DND-41 (cell line): Measurements from ENCODE around the gene PRDM13.
"Not testable (repeated sequence)": the region's sequence is repeated elsewhere in the genome, so short reads cannot be mapped to it uniquely, and the experiment has no call there.

Experiments
- ATAC-seq: fragments of 200-7000 bp; cut with Tn5 transposase; 3 replicates; pipeline ENCODE4 v1.9.1; 2021; ENCODE audit warnings: low read depth; ENCODE audit not compliant: insufficient read depth
- DNase-seq: peaks from one replicate; pipeline ENCODE4 v3.0.0-alpha.2; 2020
- H2AFZ ChIP-seq: 2 replicates; pipeline ENCODE4 v1.6.0; 2012; ENCODE audit warnings: low read depth, low read length
- H3K27ac ChIP-seq: 2 replicates; pipeline ENCODE4 v1.5.1; 2012; ENCODE audit warnings: low read length, inconsistent platforms
- H3K27me3 ChIP-seq: fragments of 200-600 bp; sonication (generic); 2 replicates; pipeline ENCODE4 v1.6.0; 2012; ENCODE audit warnings: low read length, mild to moderate bottlenecking, inconsistent platforms; ENCODE audit not compliant: insufficient read depth, poor library complexity
- H3K36me3 ChIP-seq: 2 replicates; pipeline ENCODE4 v1.5.1; 2012; ENCODE audit warnings: low read length, inconsistent platforms; ENCODE audit not compliant: insufficient read depth
- H3K4me1 ChIP-seq: 2 replicates; pipeline ENCODE4 v1.5.1; 2012; ENCODE audit warnings: mild to moderate bottlenecking, low read length; ENCODE audit not compliant: insufficient read depth
- H3K4me2 ChIP-seq: 2 replicates; pipeline ENCODE4 v1.6.0; 2012; ENCODE audit warnings: mild to moderate bottlenecking, moderate library complexity, low read length, inconsistent platforms; ENCODE audit not compliant: insufficient read depth
- H3K4me3 ChIP-seq, 2 experiments: fragments of 200-600 bp in 1 of 2; shearing (Covaris generic) in 1 of 2; 2 replicates each; pipeline ENCODE4 v1.5.1; 2012 to 2016; ENCODE audit warnings: inconsistent platforms in 2 of 2, low read length in 2 of 2, mild to moderate bottlenecking in 2 of 2, low read depth in 1 of 2, moderate library complexity in 1 of 2
- H3K79me2 ChIP-seq: 2 replicates; pipeline ENCODE4 v1.6.0; 2012; ENCODE audit warnings: low read length, inconsistent platforms; ENCODE audit not compliant: insufficient read depth
- H3K9ac ChIP-seq: 2 replicates; pipeline ENCODE4 v1.6.0; 2012; ENCODE audit warnings: low read depth, mild to moderate bottlenecking, inconsistent platforms, low read length, moderate library complexity
- H3K9me3 ChIP-seq: 2 replicates; pipeline ENCODE4 v1.5.1; 2012; ENCODE audit warnings: low read length, moderate library complexity, mild to moderate bottlenecking, inconsistent platforms; ENCODE audit not compliant: insufficient read depth, severe bottlenecking
- H4K20me1 ChIP-seq: 2 replicates; pipeline ENCODE4 v1.6.0; 2012; ENCODE audit warnings: low read length; ENCODE audit not compliant: insufficient read depth
- EZH2 ChIP-seq: IDR thresholded peaks from 3 replicates; pipeline ENCODE4 v1.6.1; 2012; ENCODE audit warnings: borderline replicate concordance, low read depth, mild to moderate bottlenecking, moderate library complexity, low read length, inconsistent platforms; ENCODE audit not compliant: severe bottlenecking
- TF ChIP-seq, protein P1 (sequence below): IDR thresholded peaks from 2 replicates; pipeline ENCODE4 v1.5.1; 2012; ENCODE audit warnings: borderline replicate concordance, low read length, moderate library complexity, mild to moderate bottlenecking; ENCODE audit not compliant: poor library complexity, severe bottlenecking; ENCODE audit errors: extremely low read depth

PRDM13 gene

GRCh38 chr6:99618649-99619408 lies 12.2 kb downstream of the PRDM13 start:
- Histone ChIP-seq H3K9me3 (no peaks in the 10 kb centered on the region), H3K36me3 (no peaks in the 10 kb centered on the region), H3K27me3 (peaks cover 10% of the 10 kb centered on the region), H3K4me2 (no peak overlapping the region), H4K20me1 (no peaks in the 10 kb centered on the region), H3K4me1 (no peaks in the 10 kb centered on the region), H3K27ac (no peak overlapping the region), H3K79me2 (no peaks in the 10 kb centered on the region), H3K4me3 (no peak overlapping the region), H3K9ac (no peak overlapping the region), H2AFZ (no peak overlapping the region)
- DNase-seq, result no peak
- no peak for TF ChIP-seq EZH2
- TF ChIP-seq, protein P1, sequence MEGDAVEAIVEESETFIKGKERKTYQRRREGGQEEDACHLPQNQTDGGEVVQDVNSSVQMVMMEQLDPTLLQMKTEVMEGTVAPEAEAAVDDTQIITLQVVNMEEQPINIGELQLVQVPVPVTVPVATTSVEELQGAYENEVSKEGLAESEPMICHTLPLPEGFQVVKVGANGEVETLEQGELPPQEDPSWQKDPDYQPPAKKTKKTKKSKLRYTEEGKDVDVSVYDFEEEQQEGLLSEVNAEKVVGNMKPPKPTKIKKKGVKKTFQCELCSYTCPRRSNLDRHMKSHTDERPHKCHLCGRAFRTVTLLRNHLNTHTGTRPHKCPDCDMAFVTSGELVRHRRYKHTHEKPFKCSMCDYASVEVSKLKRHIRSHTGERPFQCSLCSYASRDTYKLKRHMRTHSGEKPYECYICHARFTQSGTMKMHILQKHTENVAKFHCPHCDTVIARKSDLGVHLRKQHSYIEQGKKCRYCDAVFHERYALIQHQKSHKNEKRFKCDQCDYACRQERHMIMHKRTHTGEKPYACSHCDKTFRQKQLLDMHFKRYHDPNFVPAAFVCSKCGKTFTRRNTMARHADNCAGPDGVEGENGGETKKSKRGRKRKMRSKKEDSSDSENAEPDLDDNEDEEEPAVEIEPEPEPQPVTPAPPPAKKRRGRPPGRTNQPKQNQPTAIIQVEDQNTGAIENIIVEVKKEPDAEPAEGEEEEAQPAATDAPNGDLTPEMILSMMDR, result no peak
- ATAC-seq, result no peak

DNA sequence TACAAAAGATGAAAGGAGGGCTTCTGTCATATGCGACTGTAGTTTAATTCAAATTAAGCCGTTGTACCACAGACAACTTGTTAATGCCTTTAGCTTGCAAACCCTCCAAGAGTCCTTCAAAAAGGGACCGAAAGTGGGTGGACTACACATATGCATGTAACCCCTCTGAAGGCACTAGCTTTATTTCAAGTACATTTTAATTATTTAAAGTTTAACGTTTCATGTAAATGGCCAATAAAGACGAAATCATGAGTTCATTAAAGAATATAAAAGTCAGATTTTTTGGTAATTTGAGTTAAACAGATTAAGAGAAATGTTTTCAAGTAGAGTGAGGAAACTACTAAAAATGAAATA lies 12.8 kb downstream of the PRDM13 start:
- no peak overlapping the region for H3K9ac ChIP-seq
- H3K27ac ChIP-seq, result no peak overlapping the region
- H3K9me3 ChIP-seq, result no peaks in the 10 kb centered on the region
- peaks cover 10% of the 10 kb centered on the region for H3K27me3 ChIP-seq
- H3K4me3 ChIP-seq, result no peak overlapping the region
- DNase-seq, result no peak
- no peaks in the 10 kb centered on the region for H3K79me2 ChIP-seq
- no peaks in the 10 kb centered on the region for H3K4me1 ChIP-seq
- H4K20me1 ChIP-seq, result no peaks in the 10 kb centered on the region
- no peak overlapping the region for H3K4me2 ChIP-seq
- no peak overlapping the region for H2AFZ ChIP-seq
- TF ChIP-seq EZH2, result no peak
- TF ChIP-seq, protein P1, result no peak
- no peaks in the 10 kb centered on the region for H3K36me3 ChIP-seq
- ATAC-seq, result no peak

- not testable (repeated sequence) for H3K4me3 ChIP-seq, H3K79me2 ChIP-seq, H3K4me1 ChIP-seq, ATAC-seq, H3K4me2 ChIP-seq, H3K9ac ChIP-seq, H3K9me3 ChIP-seq, DNase-seq, H4K20me1 ChIP-seq, H2AFZ ChIP-seq, H3K27ac ChIP-seq, H3K36me3 ChIP-seq
- H3K27me3 ChIP-seq, result peaks cover 10% of the 10 kb centered on the region
Observed at GRCh38 chr6:99622044-99622443, 15.4 kb downstream of the PRDM13 start.

DNA sequence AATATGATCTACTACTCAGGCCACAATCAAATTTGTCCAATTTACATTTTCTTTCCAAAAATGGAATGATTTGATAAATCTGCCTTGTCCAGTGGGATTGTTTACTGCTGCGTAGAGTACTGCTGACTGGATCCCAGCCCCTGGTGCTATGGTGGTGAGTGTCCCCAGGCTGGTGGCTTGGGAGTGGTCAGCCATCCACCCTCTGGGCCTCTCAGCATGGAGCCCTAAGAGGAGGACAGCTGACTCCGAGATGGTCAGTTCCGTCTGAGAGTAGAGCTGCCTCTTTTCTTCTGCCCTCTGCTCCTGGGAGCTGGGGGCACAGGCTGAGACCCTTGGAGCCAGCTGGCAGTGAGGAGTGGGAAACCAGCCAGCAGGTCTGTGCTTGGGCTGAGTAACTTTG lies 22.7 kb downstream of the PRDM13 start:
- Histone ChIP-seq H3K36me3 (no peaks in the 10 kb centered on the region), H3K4me1 (no peaks in the 10 kb centered on the region), H3K4me3 (no peak overlapping the region), H4K20me1 (no peaks in the 10 kb centered on the region), H3K27me3 (no peaks in the 10 kb centered on the region), H3K79me2 (no peaks in the 10 kb centered on the region), H3K9me3 (no peaks in the 10 kb centered on the region), H2AFZ (no peak overlapping the region), H3K4me2 (no peak overlapping the region), H3K9ac (no peak overlapping the region), H3K27ac (no peak overlapping the region)
- TF ChIP-seq, protein P1, result no peak
- TF ChIP-seq EZH2, result no peak
- DNase-seq, result no peak
- ATAC-seq, result no peak
